ENCODE results near the gene RUNX2.

RUNX2 gene

DNA sequence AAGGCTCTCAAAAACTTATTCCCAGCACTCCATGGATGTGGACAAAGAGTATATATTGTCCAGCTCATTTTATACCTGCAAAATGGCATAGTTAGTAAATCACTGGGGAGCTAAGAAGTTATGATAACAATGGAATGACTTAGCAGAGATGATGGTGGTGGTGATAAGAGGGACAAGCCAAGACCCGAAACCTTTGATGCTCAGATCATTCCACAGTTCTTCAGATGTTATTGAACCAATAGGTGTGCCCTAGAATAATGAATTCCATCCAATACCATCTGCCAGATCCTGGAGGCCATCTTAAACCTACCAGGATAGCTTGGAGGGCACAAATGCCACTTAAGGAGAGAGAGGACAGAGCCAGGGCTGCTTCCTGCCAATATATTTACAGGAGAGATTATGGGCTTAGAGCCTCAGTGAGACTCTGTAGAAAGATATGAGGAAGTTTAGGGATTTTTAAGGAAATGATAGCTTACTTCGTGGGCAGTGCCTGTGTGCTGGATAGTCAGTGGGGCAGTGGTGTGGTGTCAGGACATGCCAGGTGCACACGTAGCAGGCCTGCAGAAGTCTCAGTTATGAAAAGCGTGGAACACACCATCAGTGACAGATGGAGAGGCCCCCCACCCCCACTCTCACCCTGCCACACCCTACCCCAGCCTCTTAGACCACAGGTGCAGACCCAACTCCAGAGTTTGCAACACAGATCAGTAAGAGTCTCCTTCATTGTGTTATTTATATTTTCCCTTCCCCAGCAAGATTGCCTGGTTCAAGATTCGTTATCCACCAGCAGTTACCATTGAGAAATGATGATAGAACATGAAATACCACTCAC lies 259.3 kb downstream of the RUNX2 start:
- TF ChIP-seq, protein P1, sequence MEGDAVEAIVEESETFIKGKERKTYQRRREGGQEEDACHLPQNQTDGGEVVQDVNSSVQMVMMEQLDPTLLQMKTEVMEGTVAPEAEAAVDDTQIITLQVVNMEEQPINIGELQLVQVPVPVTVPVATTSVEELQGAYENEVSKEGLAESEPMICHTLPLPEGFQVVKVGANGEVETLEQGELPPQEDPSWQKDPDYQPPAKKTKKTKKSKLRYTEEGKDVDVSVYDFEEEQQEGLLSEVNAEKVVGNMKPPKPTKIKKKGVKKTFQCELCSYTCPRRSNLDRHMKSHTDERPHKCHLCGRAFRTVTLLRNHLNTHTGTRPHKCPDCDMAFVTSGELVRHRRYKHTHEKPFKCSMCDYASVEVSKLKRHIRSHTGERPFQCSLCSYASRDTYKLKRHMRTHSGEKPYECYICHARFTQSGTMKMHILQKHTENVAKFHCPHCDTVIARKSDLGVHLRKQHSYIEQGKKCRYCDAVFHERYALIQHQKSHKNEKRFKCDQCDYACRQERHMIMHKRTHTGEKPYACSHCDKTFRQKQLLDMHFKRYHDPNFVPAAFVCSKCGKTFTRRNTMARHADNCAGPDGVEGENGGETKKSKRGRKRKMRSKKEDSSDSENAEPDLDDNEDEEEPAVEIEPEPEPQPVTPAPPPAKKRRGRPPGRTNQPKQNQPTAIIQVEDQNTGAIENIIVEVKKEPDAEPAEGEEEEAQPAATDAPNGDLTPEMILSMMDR (conservative IDR thresholded peaks at IDR 0.05; ENCODE audit: low read depth, low read length) = no peak
- H3K36me3 ChIP-seq (ENCODE audit: insufficient read depth) = no peaks in the 10 kb centered on the region
- peak overlapping the region; percentile 88 for H3K4me2 ChIP-seq
- H3K79me2 ChIP-seq (ENCODE audit: insufficient read depth, low read depth) = no peaks in the 10 kb centered on the region
- H3K27me3 ChIP-seq (ENCODE audit: insufficient read depth, low read depth) = no peaks in the 10 kb centered on the region
- no peaks in the 10 kb centered on the region for H4K20me1 ChIP-seq (ENCODE audit: insufficient read depth)
- H2AFZ ChIP-seq (ENCODE audit: low read depth) = no peak overlapping the region; the same call in 1 of the 2 replicates
- peaks cover 94% of the 10 kb centered on the region for H3K4me1 ChIP-seq (ENCODE audit: low read depth, poor library complexity, severe bottlenecking)
- no peak overlapping the region for H3K4me3 ChIP-seq (IDR thresholded peaks at IDR 0.05; ENCODE audit: insufficient read depth, low read depth, low read length)
- peak overlapping the region; percentile 87 for H3K27ac ChIP-seq
- peak overlapping the region; percentile 26; the same call in 1 of the 2 replicates for H3K9ac ChIP-seq

- Histone ChIP-seq H3K36me3 (ENCODE audit: insufficient read depth) (no peaks in the 10 kb centered on the region), H3K4me3 (IDR thresholded peaks at IDR 0.05; ENCODE audit: insufficient read depth, low read depth, low read length) (no peak overlapping the region), H3K9ac (no peak overlapping the region), H4K20me1 (ENCODE audit: insufficient read depth) (no peaks in the 10 kb centered on the region), H3K27ac (peak overlapping the region; percentile 87; the same call in 1 of the 2 replicates), H3K4me2 (peak overlapping the region; percentile 88), H3K4me1 (ENCODE audit: low read depth, poor library complexity, severe bottlenecking) (peaks cover 100% of the 10 kb centered on the region), H3K27me3 (ENCODE audit: insufficient read depth, low read depth) (no peaks in the 10 kb centered on the region), H2AFZ (ENCODE audit: low read depth) (no peak overlapping the region), H3K79me2 (ENCODE audit: insufficient read depth, low read depth) (no peaks in the 10 kb centered on the region)
- TF ChIP-seq, protein P1 (conservative IDR thresholded peaks at IDR 0.05; ENCODE audit: low read depth, low read length) = no peak
Observed at GRCh38 chr6:45589367-45589766, 261.2 kb downstream of the RUNX2 start.

GRCh38 chr6:45590226-45590625 lies 262.1 kb downstream of the RUNX2 start:
- peaks cover 100% of the 10 kb centered on the region for H3K4me1 ChIP-seq (ENCODE audit: low read depth, poor library complexity, severe bottlenecking)
- H2AFZ ChIP-seq (ENCODE audit: low read depth) = no peak overlapping the region
- no peaks in the 10 kb centered on the region for H3K27me3 ChIP-seq (ENCODE audit: insufficient read depth, low read depth)
- TF ChIP-seq, protein P1 (conservative IDR thresholded peaks at IDR 0.05; ENCODE audit: low read depth, low read length) = no peak
- H3K4me3 ChIP-seq (IDR thresholded peaks at IDR 0.05; ENCODE audit: insufficient read depth, low read depth, low read length) = no peak overlapping the region
- no peaks in the 10 kb centered on the region for H3K79me2 ChIP-seq (ENCODE audit: insufficient read depth, low read depth)
- no peaks in the 10 kb centered on the region for H4K20me1 ChIP-seq (ENCODE audit: insufficient read depth)
- peak overlapping the region; percentile 88 for H3K4me2 ChIP-seq
- H3K36me3 ChIP-seq (ENCODE audit: insufficient read depth) = no peaks in the 10 kb centered on the region
- H3K9ac ChIP-seq = no peak overlapping the region
- peak overlapping the region; percentile 87; the same call in 1 of the 2 replicates for H3K27ac ChIP-seq

GRCh38 chr6:45590696-45591184 lies 262.6 kb downstream of the RUNX2 start:
- no peak overlapping the region for H3K9ac ChIP-seq
- H3K36me3 ChIP-seq (ENCODE audit: insufficient read depth) = no peaks in the 10 kb centered on the region
- H3K4me3 ChIP-seq (IDR thresholded peaks at IDR 0.05; ENCODE audit: insufficient read depth, low read depth, low read length) = no peak overlapping the region
- TF ChIP-seq, protein P1 (conservative IDR thresholded peaks at IDR 0.05; ENCODE audit: low read depth, low read length) = no peak
- H4K20me1 ChIP-seq (ENCODE audit: insufficient read depth) = no peaks in the 10 kb centered on the region
- peaks cover 100% of the 10 kb centered on the region for H3K4me1 ChIP-seq (ENCODE audit: low read depth, poor library complexity, severe bottlenecking)
- no peaks in the 10 kb centered on the region for H3K27me3 ChIP-seq (ENCODE audit: insufficient read depth, low read depth)
- no peak overlapping the region for H2AFZ ChIP-seq (ENCODE audit: low read depth)
- H3K27ac ChIP-seq = peak overlapping the region; percentile 87; the same call in 1 of the 2 replicates
- H3K79me2 ChIP-seq (ENCODE audit: insufficient read depth, low read depth) = no peaks in the 10 kb centered on the region
- H3K4me2 ChIP-seq = peak overlapping the region; percentile 88; the same call in 1 of the 2 replicates
